Lower lobe of right lung (tissue), 2 donors: ENCODE results near the gene MYEOV. TPM values are rescaled to one million over a fixed set of nuclear protein-coding genes. Genes with fewer than 3 reads are reported as not detected.

Experiments used
- ATAC-seq, 2 donors: fragments of 200-7000 bp; cut with Tn5 transposase; one replicate each; pipeline ENCODE4 v1.9.1; 2020 to 2022; ENCODE audit warnings: mild to moderate bottlenecking in 2 of 2, moderate library complexity in 2 of 2
- DNase-seq: peaks from one replicate; pipeline ENCODE4 v3.0.0-alpha.2; 2020
- H3K27ac ChIP-seq: fragments of 200-600 bp; one replicate; pipeline ENCODE4 v1.8.0; 2022
- H3K27me3 ChIP-seq: fragments of 200-600 bp; one replicate; pipeline ENCODE4 v1.8.0; 2022; ENCODE audit warnings: low read depth
- H3K36me3 ChIP-seq: fragments of 200-600 bp; one replicate; pipeline ENCODE4 v1.8.0; 2022; ENCODE audit warnings: mild to moderate bottlenecking
- H3K4me1 ChIP-seq: fragments of 200-600 bp; one replicate; pipeline ENCODE4 v1.8.0; 2022
- H3K4me3 ChIP-seq: fragments of 200-600 bp; one replicate; pipeline ENCODE4 v1.8.0; 2022; ENCODE audit warnings: mild to moderate bottlenecking
- H3K9me3 ChIP-seq: fragments of 200-600 bp; one replicate; pipeline ENCODE4 v1.8.0; 2022
- CTCF ChIP-seq: fragments of 200-600 bp; IDR thresholded peaks from one replicate; pipeline ENCODE4 v1.8.0; 2022; ENCODE audit warnings: antibody characterized with exemption, mild to moderate bottlenecking
- intact Hi-C: fragments of 100-400 bp; cut with DNase I; formaldehyde crosslinking; loops from one replicate; pipeline ENCODE4 v1.11.0; 2022
- total RNA-seq: library from RNA; stranded (reverse); fragmentation: NEBNext Ultra II Directional; extraction: Animal tissue kit (Norgen Biotek cat#: 25700); gene quantifications from one replicate; pipeline ENCODE4 v1.2.1, GENCODE V29; 2021
- donor health status: DM: no; HTN: yes; CAD: no; lungs with severe emphysema.

Gene MYEOV
- total RNA-seq, 1 donor from 2014 or later = 1.2 TPM

GRCh38 chr11:69320756-69321741, 27.1 kb downstream of the MYEOV start:
- H3K27me3 ChIP-seq = no peaks in the 10 kb centered on the region
- ATAC-seq = peak in 1 of 2 donors; percentile 16
- intact Hi-C loops = no loop called here
- H3K4me1 ChIP-seq = no peaks in the 10 kb centered on the region
- no peak overlapping the region for H3K4me3 ChIP-seq
- TF ChIP-seq CTCF = no peak
- H3K9me3 ChIP-seq = no peaks in the 10 kb centered on the region
- no peaks in the 10 kb centered on the region for H3K36me3 ChIP-seq
- H3K27ac ChIP-seq = no peak overlapping the region
- no peak for DNase-seq

- no peak overlapping the region for H3K27ac ChIP-seq
- H3K4me1 ChIP-seq = no peaks in the 10 kb centered on the region
- ATAC-seq (no peak), DNase-seq (no peak)
- H3K36me3 ChIP-seq = no peaks in the 10 kb centered on the region
- H3K9me3 ChIP-seq = no peaks in the 10 kb centered on the region
- H3K4me3 ChIP-seq = no peak overlapping the region
- no peaks in the 10 kb centered on the region for H3K27me3 ChIP-seq
- intact Hi-C loops = no loop called here
- TF ChIP-seq CTCF = no peak
Measured at GRCh38 chr11:69321877-69322361, 28.0 kb downstream of the MYEOV start.

- intact Hi-C loops = no loop called here
- TF ChIP-seq CTCF = no peak
- no peaks in the 10 kb centered on the region for H3K36me3 ChIP-seq
- H3K4me3 ChIP-seq = no peak overlapping the region
- H3K4me1 ChIP-seq = no peaks in the 10 kb centered on the region
- DNase-seq (no peak), ATAC-seq (no peak)
- no peaks in the 10 kb centered on the region for H3K27me3 ChIP-seq
- no peak overlapping the region for H3K27ac ChIP-seq
- H3K9me3 ChIP-seq = no peaks in the 10 kb centered on the region
Measured at GRCh38 chr11:69325446-69325845, 31.5 kb downstream of the MYEOV start.

- no peaks in the 10 kb centered on the region for H3K36me3 ChIP-seq
- no peaks in the 10 kb centered on the region for H3K27me3 ChIP-seq
- no peak overlapping the region for H3K4me3 ChIP-seq
- no peak for TF ChIP-seq CTCF
- DNase-seq (no peak), ATAC-seq (no peak)
- H3K27ac ChIP-seq = no peak overlapping the region
- intact Hi-C loops = no loop called here
- H3K4me1 ChIP-seq = no peaks in the 10 kb centered on the region
- H3K9me3 ChIP-seq = no peaks in the 10 kb centered on the region
Measured at GRCh38 chr11:69326622-69327219, 32.8 kb downstream of the MYEOV start.

- Histone ChIP-seq H3K4me1 (no peaks in the 10 kb centered on the region), H3K36me3 (no peaks in the 10 kb centered on the region), H3K4me3 (no peak overlapping the region), H3K27ac (no peak overlapping the region), H3K9me3 (no peaks in the 10 kb centered on the region), H3K27me3 (no peaks in the 10 kb centered on the region)
- intact Hi-C loops = no loop called here
- no peak for ATAC-seq
- TF ChIP-seq CTCF = no peak
- no peak for DNase-seq
Measured at GRCh38 chr11:69327741-69328191, 33.8 kb downstream of the MYEOV start.
